Tracheal epithelial cell (primary cell): ENCODE results near the gene ZCCHC24. TPM values are rescaled to one million over a fixed set of nuclear protein-coding genes. Genes with fewer than 3 reads are reported as not detected.

Source experiments
- total RNA-seq: library from RNA; depleted of rRNA; stranded (reverse); fragments of >200 nt; gene quantifications from 2 replicates; pipeline ENCODE4 v1.2.1, GENCODE V29; 2014

The ZCCHC24 gene
- total RNA-seq = 0.96 and 1.5 TPM in 2 replicates

DNA sequence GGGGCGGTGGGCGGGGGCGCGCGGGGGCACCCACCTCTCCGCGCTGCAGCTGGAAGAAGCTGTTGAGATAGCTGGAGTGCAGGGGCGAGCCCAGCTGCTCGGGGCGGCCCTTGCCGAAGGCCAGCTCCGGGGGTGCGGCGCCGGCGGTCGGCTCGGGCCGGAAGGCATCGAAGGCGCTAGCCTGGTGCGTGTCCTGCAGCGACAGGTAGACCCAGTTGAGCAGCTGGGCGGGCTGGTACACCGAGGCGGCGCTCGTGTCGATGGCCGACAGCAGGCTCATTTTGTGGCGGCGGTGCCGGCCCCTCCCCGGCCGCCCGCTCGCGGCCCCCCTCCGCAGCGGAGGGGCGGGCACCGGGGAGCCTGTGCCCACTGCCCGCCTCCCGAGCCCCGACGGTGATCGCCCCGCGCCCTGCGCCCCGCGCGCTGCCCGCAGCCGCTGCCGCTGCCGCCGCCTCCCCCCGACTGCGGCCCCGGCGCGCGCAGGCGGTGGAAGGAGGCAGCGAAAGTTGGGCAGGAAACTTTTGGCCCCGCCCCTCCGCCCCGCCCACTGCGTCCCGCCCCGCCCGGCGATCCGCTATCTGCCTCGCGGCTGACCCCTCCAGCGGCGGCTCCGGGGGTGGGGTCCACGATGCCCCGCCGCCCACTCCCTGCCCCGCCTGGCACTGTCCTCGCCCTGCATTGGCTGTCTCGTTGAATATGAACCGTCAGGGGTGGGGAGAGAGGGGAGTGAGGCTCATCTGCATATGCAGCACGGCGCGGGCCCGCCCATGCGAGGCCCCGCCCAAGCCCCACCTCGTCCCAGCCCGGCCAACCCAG is at the start of gene ZCCHC24:
Gene ZCCHC24, minus strand, starts transcription at position 464 of the 816 bp plus-strand sequence. Its CDS starts 184 bp downstream, at position 280.

DNA sequence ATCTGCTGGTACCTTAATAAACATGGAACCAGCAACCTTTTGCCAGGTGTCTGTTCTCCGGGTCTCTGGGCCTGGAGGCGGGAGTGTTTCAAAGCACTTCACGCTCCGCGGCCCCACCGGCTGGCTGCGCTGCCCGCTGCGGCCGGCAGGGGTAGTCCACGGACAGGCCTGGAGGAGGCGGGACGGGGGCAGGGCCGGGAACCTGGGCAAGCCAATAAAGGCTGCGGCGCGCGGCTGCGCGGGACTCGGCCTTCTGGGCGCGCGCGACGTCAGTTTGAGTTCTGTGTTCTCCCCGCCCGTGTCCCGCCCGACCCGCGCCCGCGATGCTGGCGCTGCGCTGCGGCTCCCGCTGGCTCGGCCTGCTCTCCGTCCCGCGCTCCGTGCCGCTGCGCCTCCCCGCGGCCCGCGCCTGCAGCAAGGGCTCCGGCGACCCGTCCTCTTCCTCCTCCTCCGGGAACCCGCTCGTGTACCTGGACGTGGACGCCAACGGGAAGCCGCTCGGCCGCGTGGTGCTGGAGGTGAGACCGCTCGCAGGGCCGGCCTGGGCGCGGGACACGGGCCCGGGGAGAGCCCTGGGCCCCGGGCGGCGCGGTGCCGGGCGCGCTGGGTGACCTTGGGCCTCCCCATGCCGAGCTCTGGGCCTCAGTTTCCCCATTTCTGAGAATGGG is 98.1 kb downstream of the ZCCHC24 start, which contains the start of gene PPIF:
Gene PPIF, plus strand, starts transcription at position 244 of the 668 bp plus-strand sequence. Its CDS starts 80 bp downstream, at position 324.

Other genes starting within 250 kb of the ZCCHC24 start
- gene PPIF, start 98.2 kb downstream of the ZCCHC24 start, total RNA-seq = 25.6 and 60.7 TPM in 2 replicates
- gene EIF5AL1, start 66.9 kb upstream of the ZCCHC24 start, total RNA-seq = 0.43 and 0.48 TPM in 2 replicates
- under 0.01 TPM in 1 of 2 replicates, not detected in the other for gene SFTPA2, start 114.8 kb upstream of the ZCCHC24 start, total RNA-seq
- not detected in 2 replicates for gene SFTPA1, start 165.3 kb upstream of the ZCCHC24 start, total RNA-seq